ENCODE data around the gene KHDRBS1. TPM values are rescaled to one million over a fixed set of nuclear protein-coding genes. Genes with fewer than 3 reads are reported as not detected.

Gene KHDRBS1
- polyA plus RNA-seq, 1 experiment = 76.2 TPM

DNA sequence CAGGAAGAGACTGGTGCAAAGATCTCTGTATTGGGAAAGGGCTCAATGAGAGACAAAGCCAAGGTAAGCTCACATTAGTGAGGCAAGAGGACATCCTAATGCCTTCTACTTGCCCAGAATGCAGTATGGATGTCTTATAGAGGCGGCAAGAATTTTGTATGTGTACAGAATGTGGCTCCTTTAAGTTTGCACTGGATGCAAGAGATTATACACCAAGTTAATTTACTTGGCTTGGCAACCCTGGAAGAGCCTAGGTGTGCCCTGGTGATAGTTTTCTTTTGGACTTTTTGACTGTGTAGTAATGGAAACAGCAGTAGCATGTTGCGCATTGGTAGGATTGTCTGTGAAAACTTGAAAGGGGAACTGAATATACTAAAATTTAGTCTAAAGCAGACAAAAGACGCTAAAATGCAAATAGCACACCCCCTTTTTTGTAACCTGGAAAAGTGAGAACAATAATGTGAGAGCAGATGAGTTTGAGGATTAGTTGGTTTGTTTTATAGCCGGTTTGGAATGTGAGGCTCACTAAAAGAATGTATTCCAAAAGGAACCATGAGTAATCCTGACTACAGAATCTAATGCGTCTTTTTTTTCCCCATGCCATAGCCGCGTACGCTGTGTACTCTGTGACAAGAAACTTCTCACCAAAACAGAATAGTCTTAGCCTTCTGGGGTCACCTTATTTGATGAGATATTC, 18.1 kb downstream of the KHDRBS1 start:
- no peak for TF ChIP-seq CTCF (IDR thresholded peaks at IDR 0.05; ENCODE audit: low read depth, low read length)
- no peak overlapping the region for H3K27ac ChIP-seq (ENCODE audit: low read depth, low read length)
- POLR2A ChIA-PET = no interaction called here
- no peaks in the 10 kb centered on the region for H3K27me3 ChIP-seq (ENCODE audit: control insufficient read depth, insufficient read depth, low read length)
- H3K4me3 ChIP-seq (ENCODE audit: low read depth, low read length) = no peak overlapping the region
- DNase-seq (ENCODE audit: low read depth, low spot score) = peak; percentile 48
- CTCF ChIA-PET = interaction anchor here (2.2 kb wide), 1 partner anchor 31 kb away, joined by 6 read pairs; no protein-coding TSS in a partner anchor
- no peaks in the 10 kb centered on the region for H3K9me3 ChIP-seq (ENCODE audit: control insufficient read depth, insufficient read depth, low read length)

DNA sequence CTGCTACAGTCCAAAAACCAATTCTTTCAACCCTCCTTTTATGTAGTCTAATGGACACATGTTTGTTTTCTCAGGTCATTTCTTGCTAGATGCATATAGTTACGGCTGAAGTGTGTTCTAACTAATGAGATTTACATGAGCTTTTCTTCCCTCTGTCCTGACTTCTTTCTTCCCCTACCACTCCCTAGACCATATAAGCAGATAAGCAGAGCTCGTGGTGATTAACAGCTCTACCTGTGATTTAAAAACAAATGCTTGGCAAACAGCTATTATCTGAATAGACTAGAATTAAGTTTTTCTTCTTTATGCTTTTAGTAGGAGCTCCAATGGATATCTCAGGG, 18.6 kb downstream of the KHDRBS1 start:
- ChIA-PET POLR2A (interaction anchor here (0.7 kb wide), 1 partner anchor 19 kb away, joined by 3 read pairs; the partner anchor contains the start of gene KHDRBS1), CTCF (interaction anchor here (0.8 to 2.2 kb wide), 2 partner anchors 31 to 79 kb away, joined by 5 to 6 read pairs; no protein-coding TSS in a partner anchor)
- no peak for DNase-seq (ENCODE audit: low read depth, low spot score)
- no peak for TF ChIP-seq CTCF (IDR thresholded peaks at IDR 0.05; ENCODE audit: low read depth, low read length)
- no peak overlapping the region for H3K4me3 ChIP-seq (ENCODE audit: low read depth, low read length)
- no peak overlapping the region for H3K27ac ChIP-seq (ENCODE audit: low read depth, low read length)
- no peaks in the 10 kb centered on the region for H3K9me3 ChIP-seq (ENCODE audit: control insufficient read depth, insufficient read depth, low read length)
- no peaks in the 10 kb centered on the region for H3K27me3 ChIP-seq (ENCODE audit: control insufficient read depth, insufficient read depth, low read length)

DNA sequence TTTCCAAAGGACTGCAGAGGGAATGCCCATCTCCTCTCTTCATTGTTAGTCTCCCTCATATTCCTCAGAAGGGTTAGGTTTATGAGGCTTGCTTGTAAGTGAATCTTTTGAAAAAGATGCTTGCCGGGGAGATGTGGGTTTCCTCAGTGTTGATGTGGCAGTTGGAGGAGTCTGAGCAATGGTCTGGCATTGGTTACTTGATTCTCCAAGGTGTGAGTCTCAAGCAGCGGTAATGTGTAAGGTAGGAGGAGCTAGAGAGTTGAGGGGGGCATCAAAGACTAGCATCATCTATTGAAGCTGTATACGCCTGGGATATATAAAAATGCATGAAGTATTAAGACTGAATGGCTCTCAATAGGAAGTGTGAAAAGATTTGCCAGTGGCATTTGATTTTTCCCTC, 21.5 kb downstream of the KHDRBS1 start:
- H3K4me3 ChIP-seq (ENCODE audit: low read depth, low read length) = no peak overlapping the region
- no peak for TF ChIP-seq CTCF (IDR thresholded peaks at IDR 0.05; ENCODE audit: low read depth, low read length)
- no peaks in the 10 kb centered on the region for H3K27me3 ChIP-seq (ENCODE audit: control insufficient read depth, insufficient read depth, low read length)
- no peak for DNase-seq (ENCODE audit: low read depth, low spot score)
- CTCF ChIA-PET = no interaction called here
- POLR2A ChIA-PET = no interaction called here
- H3K9me3 ChIP-seq (ENCODE audit: control insufficient read depth, insufficient read depth, low read length) = no peaks in the 10 kb centered on the region
- no peak overlapping the region for H3K27ac ChIP-seq (ENCODE audit: low read depth, low read length)

DNA sequence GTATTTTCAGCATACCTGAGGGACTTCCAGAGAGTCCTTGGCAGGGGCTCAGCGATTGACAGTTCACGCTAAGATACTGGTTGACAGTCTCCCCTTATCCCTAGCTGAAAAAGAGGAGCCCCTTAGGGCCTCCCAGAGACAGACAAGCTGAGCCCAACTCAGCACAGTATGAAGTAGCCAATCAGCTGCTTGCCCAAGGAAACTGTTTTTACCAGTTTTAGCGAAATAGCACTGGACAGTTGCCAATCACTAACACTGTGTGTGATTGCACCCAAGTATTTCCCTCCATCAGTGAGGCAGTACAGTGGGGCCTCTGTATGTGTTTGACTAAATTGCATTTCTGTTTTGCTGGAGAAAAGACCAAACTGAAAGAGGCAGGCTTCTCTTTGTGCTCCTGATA, 27.0 kb downstream of the KHDRBS1 start:
- POLR2A ChIA-PET = no interaction called here
- CTCF ChIA-PET = interaction anchor here (0.6 kb wide), 1 partner anchor 453 kb away, joined by 3 read pairs; no protein-coding TSS in a partner anchor
- Histone ChIP-seq H3K9me3 (ENCODE audit: control insufficient read depth, insufficient read depth, low read length) (no peaks in the 10 kb centered on the region), H3K4me3 (ENCODE audit: low read depth, low read length) (no peak overlapping the region), H3K27me3 (ENCODE audit: control insufficient read depth, insufficient read depth, low read length) (no peaks in the 10 kb centered on the region), H3K27ac (ENCODE audit: low read depth, low read length) (no peak overlapping the region)
- DNase-seq (ENCODE audit: low read depth, low spot score) = no peak
- no peak for TF ChIP-seq CTCF (IDR thresholded peaks at IDR 0.05; ENCODE audit: low read depth, low read length)

DNA sequence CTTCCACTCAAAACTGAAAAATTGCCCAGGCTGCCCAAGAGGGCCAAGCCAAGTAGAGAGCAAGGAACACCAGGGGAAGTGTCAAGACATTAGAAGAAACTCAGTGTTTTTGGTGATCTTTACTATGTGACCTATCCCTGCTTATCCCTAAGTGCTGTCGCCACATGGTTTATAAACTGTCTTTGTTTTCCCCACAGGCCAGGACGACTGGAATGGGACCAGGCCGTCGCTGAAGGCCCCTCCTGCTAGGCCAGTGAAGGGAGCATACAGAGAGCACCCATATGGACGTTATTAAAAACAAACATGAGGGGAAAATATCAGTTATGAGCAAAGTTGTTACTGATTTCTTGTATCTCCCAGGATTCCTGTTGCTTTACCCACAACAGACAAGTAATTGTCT, 28.7 kb downstream of the KHDRBS1 start:
- POLR2A ChIA-PET = no interaction called here
- Histone ChIP-seq H3K27ac (ENCODE audit: low read depth, low read length) (no peak overlapping the region), H3K27me3 (ENCODE audit: control insufficient read depth, insufficient read depth, low read length) (no peaks in the 10 kb centered on the region), H3K4me3 (ENCODE audit: low read depth, low read length) (no peak overlapping the region), H3K9me3 (ENCODE audit: control insufficient read depth, insufficient read depth, low read length) (no peaks in the 10 kb centered on the region)
- DNase-seq (ENCODE audit: low read depth, low spot score) = no peak
- no peak for TF ChIP-seq CTCF (IDR thresholded peaks at IDR 0.05; ENCODE audit: low read depth, low read length)
- CTCF ChIA-PET = no interaction called here

Data from AG04450 (cell line).